NB4 (cell line): ENCODE measurements around the gene PDE9A.

Experiments
- DNase-seq: peaks from one replicate; pipeline ENCODE4 v3.0.0; 2010; ENCODE audit warnings: low read depth
- H3K4me3 ChIP-seq: one replicate; pipeline ENCODE4 v1.5.1; 2011; ENCODE audit warnings: mild to moderate bottlenecking, low read depth, low read length, moderate library complexity
- MYC ChIP-seq: IDR thresholded peaks from 2 replicates; pipeline ENCODE4 v1.6.1; 2011; ENCODE audit warnings: low read depth, low read length
- POLR2A ChIP-seq: IDR thresholded peaks from 2 replicates; pipeline ENCODE4 v1.6.1; 2011; ENCODE audit warnings: mild to moderate bottlenecking; ENCODE audit not compliant: insufficient read length; ENCODE audit errors: extremely low read depth
- TF ChIP-seq, protein P1 (sequence below): IDR thresholded peaks from 2 replicates; pipeline ENCODE4 v1.6.1; 2011; ENCODE audit warnings: low read depth, low read length
- TF ChIP-seq, protein P2 (sequence below): IDR thresholded peaks from one replicate; pipeline ENCODE4 v1.5.1; 2012; ENCODE audit warnings: low read depth, low read length

PDE9A gene

DNA sequence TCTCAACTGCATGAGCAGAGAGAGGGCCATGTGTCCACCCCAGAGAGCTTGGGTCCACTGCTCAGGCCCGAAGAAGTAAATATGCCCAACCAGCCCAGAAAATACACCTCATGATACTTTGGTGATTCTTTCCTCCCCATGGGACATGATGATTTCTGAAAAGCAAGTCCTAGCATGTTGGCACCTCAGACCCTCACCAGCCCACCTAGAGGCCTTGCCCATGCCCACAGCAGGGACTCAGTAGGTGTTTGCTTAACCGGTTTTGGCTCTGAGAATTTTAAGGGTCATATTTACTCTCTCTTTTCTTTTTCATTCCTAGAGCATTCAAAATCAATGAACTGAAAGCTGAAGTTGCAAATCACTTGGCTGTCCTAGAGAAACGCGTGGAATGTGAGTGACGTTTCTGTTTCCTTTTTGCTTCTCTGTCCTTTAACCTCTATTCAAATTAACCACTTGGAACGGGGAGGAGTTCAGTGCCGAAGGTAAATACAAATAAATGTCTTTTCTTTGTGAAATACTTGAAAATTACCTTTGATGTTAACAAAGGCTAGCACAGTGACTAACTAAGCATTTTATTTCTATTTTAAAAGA is 79.7 kb downstream of the PDE9A start:
- H3K4me3 ChIP-seq = no peak overlapping the region
- no peak for DNase-seq
- TF ChIP-seq, protein P1, sequence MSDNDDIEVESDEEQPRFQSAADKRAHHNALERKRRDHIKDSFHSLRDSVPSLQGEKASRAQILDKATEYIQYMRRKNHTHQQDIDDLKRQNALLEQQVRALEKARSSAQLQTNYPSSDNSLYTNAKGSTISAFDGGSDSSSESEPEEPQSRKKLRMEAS = no peak
- no peak for TF ChIP-seq POLR2A
- TF ChIP-seq, protein P2, sequence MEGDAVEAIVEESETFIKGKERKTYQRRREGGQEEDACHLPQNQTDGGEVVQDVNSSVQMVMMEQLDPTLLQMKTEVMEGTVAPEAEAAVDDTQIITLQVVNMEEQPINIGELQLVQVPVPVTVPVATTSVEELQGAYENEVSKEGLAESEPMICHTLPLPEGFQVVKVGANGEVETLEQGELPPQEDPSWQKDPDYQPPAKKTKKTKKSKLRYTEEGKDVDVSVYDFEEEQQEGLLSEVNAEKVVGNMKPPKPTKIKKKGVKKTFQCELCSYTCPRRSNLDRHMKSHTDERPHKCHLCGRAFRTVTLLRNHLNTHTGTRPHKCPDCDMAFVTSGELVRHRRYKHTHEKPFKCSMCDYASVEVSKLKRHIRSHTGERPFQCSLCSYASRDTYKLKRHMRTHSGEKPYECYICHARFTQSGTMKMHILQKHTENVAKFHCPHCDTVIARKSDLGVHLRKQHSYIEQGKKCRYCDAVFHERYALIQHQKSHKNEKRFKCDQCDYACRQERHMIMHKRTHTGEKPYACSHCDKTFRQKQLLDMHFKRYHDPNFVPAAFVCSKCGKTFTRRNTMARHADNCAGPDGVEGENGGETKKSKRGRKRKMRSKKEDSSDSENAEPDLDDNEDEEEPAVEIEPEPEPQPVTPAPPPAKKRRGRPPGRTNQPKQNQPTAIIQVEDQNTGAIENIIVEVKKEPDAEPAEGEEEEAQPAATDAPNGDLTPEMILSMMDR = no peak
- no peak for TF ChIP-seq MYC

DNA sequence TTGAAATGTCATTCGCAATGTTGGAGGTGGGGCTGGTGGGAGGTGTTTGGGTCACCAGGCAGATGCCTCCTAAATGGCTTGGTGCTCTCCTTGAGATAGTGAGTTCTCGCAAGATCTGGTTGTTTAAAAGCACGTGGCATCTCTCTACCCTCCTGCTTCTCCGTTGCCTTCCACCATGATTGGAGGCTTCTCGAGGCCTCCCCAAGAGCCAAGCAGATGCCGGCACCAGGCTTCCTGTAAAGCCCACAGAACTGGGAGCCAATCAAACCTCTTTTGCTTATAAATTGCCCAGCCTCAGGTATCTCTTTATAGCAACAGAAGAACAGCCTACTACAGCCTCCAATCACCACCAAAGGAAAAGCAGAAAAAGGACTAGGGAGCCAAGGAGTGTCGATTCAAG is 80.5 kb downstream of the PDE9A start:
- DNase-seq = no peak
- H3K4me3 ChIP-seq = no peak overlapping the region
- TF ChIP-seq, protein P2 = no peak
- TF ChIP-seq, protein P1 = no peak
- TF ChIP-seq POLR2A (no peak), MYC (no peak)

DNA sequence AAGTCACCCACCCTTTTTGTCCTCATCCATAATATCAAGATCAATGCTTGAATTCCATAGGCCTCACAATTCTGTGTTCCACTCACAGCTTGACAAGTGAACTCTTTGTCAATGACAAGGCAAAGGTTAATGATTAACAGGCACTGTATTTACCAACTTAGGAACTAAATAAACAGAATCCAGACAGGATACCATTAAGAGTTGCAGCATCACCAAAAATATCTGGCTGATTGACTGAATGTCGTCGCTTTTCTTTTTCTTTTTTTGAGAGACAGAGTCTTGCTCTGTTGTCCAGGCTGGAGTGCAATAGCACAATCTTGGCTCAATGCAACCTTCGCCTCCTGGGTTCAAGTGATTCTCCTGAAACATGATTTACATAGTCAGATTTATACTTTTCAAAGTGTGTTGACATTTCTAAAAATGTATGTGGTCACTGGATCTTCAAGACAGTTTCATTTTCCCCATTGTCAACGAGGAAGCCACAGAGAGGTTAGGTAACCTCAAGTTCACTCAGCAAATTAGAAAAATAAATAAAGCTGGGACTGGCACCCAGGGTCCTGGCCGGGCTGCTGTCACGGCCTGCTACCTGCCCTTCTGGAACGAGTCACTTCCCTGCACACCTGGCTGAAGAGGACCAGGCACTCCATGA is 81.0 kb downstream of the PDE9A start:
- no peak for DNase-seq
- TF ChIP-seq MYC (no peak), POLR2A (no peak)
- TF ChIP-seq, protein P2 = no peak
- TF ChIP-seq, protein P1 = no peak
- H3K4me3 ChIP-seq = no peak overlapping the region

DNA sequence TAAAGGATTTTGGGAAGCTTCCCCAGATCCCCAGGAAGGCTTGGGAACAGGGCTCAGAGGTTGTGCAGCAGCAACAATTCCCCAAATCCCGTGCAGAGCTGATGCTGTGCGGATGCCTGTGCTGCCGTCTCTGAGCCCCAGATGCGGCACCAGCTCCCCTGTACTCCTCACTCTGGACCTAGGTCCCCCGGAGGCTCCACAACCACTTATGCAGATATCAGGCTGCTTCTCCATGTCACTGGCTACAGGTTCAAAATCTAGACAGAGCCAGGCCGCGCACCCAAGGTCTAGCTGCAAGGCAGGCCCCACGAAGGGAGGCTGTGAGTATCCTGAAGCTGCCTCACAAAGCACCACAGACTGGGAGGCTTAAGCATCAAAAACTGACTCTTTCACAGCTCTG is 81.6 kb downstream of the PDE9A start:
- TF ChIP-seq POLR2A = no peak
- TF ChIP-seq MYC = no peak
- TF ChIP-seq, protein P2 = no peak
- TF ChIP-seq, protein P1 = no peak
- H3K4me3 ChIP-seq = no peak overlapping the region
- no peak for DNase-seq

DNA sequence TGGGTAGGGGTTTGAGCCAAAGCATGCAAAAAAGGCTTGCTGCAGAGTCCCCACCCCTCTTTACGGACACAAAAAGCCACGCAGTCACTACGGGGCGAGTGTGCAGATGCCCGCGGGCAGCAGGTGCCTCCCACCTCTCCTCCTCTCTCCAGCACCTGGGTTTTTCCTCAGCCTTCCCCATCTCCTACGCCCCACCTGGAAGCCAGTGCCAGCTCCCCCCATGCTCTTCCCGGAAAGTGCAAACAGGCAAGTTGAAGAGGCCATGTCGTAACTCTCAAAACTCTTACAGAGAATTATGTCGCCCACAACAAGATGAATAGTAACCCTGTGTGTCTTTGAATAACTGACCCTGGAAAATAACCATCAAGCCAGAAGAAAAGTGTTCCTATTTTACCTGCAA is 82.5 kb downstream of the PDE9A start:
- no peak for DNase-seq
- TF ChIP-seq, protein P1 = no peak
- TF ChIP-seq MYC (no peak), POLR2A (no peak)
- TF ChIP-seq, protein P2 = no peak

More for the DNA sequence above, 82.5 kb downstream of the PDE9A start:
- no peak overlapping the region for H3K4me3 ChIP-seq
